NCI-H82 treated with DMSO at 0.1 percent for 48 hours (cell line): ENCODE results near the gene EPO.

Experiments
- DNase-seq: peaks from one replicate; lab custom pipeline; 2025; ENCODE audit not compliant: unreplicated experiment; lab: John Stamatoyannopoulos, UW

The EPO gene

DNA sequence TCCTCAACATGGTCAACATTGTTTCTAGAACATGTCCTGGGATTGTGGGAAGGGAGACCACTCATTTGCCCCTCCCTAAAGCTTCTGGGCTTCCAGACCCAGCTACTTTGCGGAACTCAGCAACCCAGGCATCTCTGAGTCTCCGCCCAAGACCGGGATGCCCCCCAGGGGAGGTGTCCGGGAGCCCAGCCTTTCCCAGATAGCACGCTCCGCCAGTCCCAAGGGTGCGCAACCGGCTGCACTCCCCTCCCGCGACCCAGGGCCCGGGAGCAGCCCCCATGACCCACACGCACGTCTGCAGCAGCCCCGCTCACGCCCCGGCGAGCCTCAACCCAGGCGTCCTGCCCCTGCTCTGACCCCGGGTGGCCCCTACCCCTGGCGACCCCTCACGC lies at the start of gene EPO:
TSS of gene EPO (plus strand) at position 190 of the 392 bp plus-strand sequence. CDS start 513 bp downstream, outside the sequence.
- no peak for DNase-seq

GRCh38 chr7:100671353-100672327 lies 48.6 kb upstream of the EPO start:
- no peak for DNase-seq

DNA sequence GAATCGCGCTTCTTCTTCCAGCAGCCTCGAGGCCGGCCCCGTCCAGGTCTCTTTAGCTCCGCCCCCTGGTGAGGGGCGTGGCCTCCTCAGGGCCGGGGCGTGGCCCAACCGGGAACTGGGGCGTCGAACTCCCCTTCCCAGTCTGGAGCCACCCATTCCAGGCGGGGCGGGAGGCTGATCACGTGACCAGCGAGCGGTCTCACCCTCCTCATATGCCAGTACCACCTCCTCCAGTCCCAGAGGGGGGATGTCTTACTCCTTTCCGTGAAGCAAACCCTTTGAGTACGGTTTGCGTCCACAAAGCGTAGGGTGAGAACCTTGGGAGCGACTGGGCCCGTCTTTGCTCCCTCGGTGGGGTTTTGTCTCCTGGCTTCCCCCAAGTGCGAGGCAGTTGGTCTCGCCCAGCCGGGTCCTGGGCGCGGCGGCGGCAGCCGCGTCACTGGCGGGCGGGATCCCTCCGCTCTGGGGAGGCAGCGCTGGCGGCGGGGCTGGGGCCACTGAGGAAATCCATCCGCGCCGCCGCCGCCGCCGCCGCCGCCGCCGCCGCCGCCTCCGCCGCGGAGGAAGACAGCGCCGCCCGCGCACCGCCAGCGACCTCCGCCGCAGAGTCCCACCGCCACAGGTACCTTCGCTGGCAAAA lies 46.8 kb upstream of the EPO start, which contains the start of gene GNB2:
TSS of gene GNB2 (plus strand) at position 439 of the 640 bp plus-strand sequence. CDS start 2,526 bp downstream, outside the sequence.
- peak; percentile 92 for DNase-seq

DNA sequence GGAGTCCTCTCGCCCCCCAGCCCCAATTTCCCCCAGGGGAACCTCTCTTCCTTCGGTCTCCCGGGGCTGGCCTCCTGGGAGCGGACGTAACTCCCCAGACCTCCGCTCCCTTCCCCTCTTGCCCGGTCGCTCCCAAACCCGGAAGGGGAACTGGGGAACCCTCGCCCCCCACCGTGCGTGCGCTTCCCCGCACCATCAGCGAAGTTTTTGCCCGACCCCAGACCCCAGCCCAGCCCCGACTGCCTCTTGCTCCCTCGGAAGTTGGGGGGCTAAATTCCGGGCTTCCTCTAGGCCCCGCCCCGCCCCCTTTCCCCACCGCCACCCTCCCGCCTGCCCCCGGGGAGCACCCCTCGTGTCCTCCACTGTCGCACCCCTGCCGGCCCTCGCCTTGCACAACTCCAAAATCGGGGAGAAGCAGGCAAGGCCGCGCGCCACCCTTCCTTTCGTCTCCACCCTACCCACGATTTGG lies 46.3 kb upstream of the EPO start:
- DNase-seq: no peak

DNA sequence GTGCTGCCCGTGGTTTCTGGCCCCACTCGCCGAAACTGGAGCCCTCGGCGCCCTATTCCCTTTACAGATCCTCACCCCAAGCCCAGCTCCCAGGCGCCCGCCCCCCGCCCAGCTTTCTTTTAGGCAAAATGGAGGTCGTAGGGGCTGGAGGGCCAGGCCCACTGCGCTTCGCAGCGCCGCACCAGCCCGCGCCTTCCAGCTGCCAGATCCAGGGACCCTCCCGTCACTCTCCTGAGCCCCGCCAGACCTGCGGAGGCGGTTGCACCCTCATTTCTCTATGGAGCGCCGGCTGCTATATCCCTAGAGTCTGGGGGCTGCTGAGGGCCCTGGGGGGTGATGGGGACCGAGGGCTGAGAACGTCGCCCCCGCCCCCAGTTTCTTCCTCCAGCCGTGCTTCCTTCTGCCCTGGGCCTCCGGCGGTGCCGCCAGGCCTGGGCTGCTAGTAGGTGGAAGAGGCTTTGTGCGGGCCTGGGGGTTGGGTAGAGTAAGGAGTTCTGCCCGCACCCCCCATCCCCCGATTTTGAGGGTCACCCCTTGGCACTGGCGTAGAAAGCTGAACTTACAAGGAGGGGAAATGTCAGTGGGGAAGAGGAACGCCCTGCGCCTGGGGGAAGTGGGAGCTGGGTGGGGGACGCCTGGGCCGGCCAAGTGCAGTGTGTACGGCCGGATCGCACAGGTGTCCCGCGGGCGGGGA lies 45.7 kb upstream of the EPO start:
- DNase-seq: no peak

- DNase-seq: no peak
Measured at GRCh38 chr7:100675105-100675451, 45.2 kb upstream of the EPO start.

- DNase-seq: no peak
Measured at GRCh38 chr7:100675581-100676350, 44.5 kb upstream of the EPO start.

DNA sequence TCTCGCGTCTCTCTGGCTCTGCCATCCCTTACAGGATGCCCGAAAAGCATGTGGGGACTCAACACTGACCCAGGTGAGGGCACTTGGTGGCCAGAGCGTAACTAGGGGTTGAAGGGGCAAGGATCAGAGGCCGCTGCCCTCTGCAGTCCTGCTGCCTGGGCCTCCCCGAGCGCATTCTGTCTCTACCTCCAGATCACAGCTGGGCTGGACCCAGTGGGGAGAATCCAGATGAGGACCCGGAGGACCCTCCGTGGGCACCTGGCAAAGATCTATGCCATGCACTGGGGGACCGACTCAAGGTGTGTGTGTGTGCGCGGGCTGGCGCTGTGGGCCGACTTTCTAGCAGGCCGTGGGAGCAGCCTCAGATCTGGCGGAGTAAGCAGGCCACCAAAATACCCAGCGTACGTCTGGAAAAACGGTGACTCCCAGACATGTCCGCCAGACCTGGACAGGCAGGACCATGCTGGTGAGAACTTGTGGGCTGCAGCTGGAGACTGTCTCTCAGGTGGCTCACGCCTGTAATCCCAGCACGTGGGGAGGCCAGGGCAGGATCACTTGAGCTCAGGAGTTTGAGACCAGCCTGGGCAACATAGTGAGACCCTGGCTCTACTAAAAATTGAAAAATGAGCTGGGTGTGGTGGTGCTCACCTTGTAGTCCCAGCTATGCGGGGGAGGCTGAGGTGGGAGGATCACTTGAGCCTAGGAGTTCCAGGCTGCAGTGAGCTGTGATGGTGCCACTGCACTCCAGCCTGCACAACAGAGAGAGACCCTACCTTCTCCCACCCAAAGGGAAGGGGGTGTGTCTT lies 43.6 kb upstream of the EPO start:
- DNase-seq: no peak

- no peak for DNase-seq
Measured at GRCh38 chr7:100677308-100678267, 42.7 kb upstream of the EPO start.

DNA sequence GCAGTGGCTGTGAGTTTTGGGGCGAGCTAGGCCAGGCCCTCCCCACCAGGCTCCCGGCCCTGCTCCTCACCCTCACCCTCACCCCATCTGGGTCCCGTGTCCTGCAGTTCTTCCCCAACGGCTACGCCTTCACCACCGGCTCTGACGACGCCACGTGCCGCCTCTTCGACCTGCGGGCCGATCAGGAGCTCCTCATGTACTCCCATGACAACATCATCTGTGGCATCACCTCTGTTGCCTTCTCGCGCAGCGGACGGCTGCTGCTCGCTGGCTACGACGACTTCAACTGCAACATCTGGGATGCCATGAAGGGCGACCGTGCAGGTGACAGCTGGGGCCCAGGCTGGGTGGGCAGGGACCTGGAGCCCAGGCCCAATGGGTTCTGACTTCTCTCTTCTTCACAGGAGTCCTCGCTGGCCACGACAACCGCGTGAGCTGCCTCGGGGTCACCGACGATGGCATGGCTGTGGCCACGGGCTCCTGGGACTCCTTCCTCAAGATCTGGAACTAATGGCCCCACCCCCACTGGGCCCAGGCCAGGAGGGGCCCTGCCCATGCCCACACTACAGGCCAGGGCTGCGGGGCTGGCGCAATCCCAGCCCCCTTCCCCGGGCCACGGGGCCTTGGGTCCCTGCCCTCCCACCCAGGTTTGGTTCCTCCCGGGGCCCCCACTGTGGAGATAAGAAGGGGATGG lies 41.8 kb upstream of the EPO start:
- DNase-seq: no peak

DNA sequence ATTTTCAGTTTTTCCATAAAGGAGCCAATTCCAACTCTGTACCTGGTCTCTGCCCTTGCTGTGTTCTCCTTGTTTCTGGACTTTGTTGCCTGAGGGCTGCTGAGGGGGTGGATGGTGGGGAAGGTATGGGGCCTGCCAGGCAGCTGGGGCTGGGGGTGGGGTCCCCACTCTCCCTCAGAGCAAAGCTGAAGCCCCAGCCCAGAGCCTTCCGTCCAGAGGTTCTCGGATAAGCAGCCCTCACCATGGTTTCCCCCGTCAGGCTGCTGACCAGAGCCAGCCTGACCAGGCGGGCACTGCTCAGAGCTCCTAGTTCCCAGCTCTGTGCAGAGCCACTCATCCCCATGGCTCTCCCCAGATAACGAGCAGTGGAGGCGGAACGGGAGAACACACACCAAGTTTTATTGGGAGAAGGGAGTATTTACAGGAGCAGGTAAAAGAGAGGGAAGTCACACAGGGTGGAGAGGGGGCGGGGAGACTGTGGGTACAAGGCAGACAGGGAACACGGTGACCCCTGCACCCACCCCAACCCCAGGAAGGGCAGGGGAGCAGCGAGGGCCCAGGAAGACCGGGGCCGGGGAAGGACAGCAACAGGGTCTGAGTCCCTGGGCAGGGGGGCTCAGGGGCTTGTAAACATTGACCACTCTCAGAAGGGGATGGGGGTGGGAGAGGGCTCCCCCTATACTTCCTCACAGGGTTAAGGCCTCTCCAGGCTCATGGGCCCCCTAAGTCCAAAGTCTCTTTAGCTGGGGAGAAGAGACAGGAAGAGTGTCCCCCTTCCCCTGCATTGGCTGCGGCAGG lies 40.9 kb upstream of the EPO start:
- DNase-seq: no peak

GRCh38 chr7:100679927-100680575 lies 40.2 kb upstream of the EPO start:
- DNase-seq: no peak

- no peak for DNase-seq
Measured at GRCh38 chr7:100680576-100681271, 39.5 kb upstream of the EPO start.

DNA sequence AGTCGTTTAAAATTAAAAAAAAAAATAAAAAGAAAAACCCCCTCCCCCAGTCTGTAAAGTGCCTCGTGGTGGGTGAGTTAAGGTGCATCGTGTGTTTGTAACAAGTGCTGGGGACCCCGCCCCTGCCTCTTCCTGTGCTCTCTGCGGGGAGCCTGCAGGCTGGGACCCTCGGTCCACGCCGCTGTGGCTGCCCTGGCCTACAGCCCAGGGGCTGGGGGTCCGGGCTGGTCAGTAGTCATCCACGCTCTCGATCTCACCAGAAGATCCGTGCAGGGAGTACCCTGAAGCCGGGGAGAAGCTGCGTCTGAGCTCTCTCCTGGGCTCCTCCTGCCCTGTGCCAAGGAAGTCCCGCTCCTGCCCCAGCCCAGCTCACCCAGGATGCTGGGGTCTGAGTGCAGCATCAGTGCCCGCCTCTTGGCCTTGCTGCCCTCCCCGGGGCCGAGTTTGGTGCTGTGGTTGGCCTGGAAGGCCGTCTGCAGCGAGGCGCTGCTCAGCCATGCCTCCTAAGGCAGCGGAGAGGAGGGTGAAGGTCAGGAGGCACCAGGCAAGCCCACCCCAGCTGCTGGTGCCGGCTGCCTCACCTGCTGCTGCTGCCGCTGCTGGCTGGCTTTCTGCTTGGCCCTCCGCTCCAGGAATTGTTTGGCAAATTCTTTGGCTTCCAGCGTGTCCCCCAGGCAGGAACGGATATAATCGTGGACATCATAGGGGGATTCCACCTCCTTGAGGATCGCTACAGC lies 38.6 kb upstream of the EPO start:
- DNase-seq: no peak

DNA sequence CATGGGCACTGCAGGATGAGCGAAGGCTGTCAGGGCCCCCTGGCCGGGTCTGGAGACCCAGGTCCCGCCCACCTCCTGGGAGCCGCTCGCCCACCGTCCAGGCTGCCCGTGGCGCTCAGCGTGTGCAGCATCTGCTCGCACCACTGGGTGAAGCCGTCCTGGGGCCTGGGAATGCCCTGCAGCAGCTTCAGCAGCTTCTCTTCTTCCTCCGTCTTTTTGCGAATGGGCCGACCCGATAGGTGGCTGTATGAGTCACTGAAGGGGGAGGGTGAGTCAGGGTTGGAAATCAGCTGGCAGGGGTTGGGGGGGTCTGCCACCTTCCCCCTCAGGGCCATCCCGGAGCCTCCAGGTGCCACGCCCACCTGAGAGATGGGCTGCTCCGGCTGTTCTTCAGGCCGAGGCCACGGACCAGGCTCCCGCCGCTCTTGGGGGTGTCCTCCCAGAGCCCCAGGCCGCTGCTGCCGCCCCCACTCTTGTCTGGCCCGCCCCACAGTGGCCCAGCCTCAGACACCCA lies 38.0 kb upstream of the EPO start:
- DNase-seq: no peak
